GM12878 (cell line): ENCODE results near the gene VAV2.

ENCODE experiments used
- SMC3 ChIP-seq: IDR thresholded peaks from 2 replicates; pipeline ENCODE4 v1.6.1; 2011; ENCODE audit warnings: low read length, improper control_type of control experiment, borderline replicate concordance
- TF ChIP-seq, protein P1 (sequence below): IDR thresholded peaks from 2 replicates; pipeline ENCODE4 v1.6.1; 2012; ENCODE audit warnings: low read length, inconsistent platforms
- TF ChIP-seq, protein P2 (sequence below): IDR thresholded peaks from 2 replicates; pipeline ENCODE4 v1.6.1; 2012; ENCODE audit warnings: mild to moderate bottlenecking, low read depth, low read length

DNA sequence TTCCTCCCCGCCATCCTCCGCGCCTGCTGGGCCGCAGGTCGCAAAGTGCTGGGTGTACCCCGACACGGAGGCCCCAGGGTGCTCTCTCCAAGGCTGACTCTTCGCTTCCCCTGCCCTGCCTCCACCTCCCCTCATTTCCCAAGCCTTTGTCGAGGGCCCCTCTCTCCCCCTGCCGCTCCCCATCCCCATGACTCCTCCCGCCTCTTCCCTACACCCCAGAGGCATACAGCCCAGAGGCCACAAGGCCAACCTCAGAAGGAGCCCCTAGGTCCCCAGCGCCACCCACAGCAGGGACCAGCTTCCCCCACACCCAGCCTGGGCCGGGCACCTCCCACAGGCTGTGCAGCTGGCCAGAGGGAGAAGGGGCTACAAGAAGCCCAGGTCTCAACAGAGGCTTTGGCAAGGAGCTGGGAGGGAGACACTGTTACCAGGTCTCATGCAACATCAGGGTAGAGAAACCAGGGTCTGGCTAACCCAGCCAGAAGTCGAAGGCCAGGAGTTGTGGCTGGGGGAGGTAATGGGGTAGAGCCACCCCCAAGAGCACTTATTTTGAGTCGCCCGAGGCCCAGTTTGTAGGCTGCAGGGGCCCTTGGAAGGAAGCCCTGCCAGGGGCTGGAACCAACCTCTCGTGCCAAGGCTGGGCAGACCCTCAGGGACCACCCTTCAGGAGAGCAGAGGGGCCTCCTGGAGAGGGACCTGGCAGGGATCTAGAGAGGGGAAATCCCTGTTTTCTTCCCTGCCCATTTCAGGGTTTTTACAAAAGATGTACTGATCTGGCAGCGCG lies 229.4 kb downstream of the VAV2 start:
- TF ChIP-seq, protein P1, sequence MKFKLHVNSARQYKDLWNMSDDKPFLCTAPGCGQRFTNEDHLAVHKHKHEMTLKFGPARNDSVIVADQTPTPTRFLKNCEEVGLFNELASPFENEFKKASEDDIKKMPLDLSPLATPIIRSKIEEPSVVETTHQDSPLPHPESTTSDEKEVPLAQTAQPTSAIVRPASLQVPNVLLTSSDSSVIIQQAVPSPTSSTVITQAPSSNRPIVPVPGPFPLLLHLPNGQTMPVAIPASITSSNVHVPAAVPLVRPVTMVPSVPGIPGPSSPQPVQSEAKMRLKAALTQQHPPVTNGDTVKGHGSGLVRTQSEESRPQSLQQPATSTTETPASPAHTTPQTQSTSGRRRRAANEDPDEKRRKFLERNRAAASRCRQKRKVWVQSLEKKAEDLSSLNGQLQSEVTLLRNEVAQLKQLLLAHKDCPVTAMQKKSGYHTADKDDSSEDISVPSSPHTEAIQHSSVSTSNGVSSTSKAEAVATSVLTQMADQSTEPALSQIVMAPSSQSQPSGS = no peak
- TF ChIP-seq, protein P2, sequence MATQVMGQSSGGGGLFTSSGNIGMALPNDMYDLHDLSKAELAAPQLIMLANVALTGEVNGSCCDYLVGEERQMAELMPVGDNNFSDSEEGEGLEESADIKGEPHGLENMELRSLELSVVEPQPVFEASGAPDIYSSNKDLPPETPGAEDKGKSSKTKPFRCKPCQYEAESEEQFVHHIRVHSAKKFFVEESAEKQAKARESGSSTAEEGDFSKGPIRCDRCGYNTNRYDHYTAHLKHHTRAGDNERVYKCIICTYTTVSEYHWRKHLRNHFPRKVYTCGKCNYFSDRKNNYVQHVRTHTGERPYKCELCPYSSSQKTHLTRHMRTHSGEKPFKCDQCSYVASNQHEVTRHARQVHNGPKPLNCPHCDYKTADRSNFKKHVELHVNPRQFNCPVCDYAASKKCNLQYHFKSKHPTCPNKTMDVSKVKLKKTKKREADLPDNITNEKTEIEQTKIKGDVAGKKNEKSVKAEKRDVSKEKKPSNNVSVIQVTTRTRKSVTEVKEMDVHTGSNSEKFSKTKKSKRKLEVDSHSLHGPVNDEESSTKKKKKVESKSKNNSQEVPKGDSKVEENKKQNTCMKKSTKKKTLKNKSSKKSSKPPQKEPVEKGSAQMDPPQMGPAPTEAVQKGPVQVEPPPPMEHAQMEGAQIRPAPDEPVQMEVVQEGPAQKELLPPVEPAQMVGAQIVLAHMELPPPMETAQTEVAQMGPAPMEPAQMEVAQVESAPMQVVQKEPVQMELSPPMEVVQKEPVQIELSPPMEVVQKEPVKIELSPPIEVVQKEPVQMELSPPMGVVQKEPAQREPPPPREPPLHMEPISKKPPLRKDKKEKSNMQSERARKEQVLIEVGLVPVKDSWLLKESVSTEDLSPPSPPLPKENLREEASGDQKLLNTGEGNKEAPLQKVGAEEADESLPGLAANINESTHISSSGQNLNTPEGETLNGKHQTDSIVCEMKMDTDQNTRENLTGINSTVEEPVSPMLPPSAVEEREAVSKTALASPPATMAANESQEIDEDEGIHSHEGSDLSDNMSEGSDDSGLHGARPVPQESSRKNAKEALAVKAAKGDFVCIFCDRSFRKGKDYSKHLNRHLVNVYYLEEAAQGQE = no peak
- TF ChIP-seq SMC3 = no peak
